DOHH2 (cell line): Measurements from ENCODE around the gene ALOX5.
A peak's percentile ranks its signal among the peaks of the same experiment; 100 is the strongest.

Source experiments
- H3F3A ChIP-seq: fragments of 200-600 bp; sonication (generic), shearing (Covaris generic); 2 replicates; pipeline ENCODE4 v1.6.0; 2016; ENCODE audit warnings: antibody characterized with exemption, mild to moderate bottlenecking; ENCODE audit not compliant: control insufficient read depth, insufficient read depth
- H3K27ac ChIP-seq: fragments of 200-600 bp; sonication (generic); 2 replicates; pipeline ENCODE4 v1.5.1; 2014; ENCODE audit warnings: low read depth, mild to moderate bottlenecking, low read length, moderate library complexity
- H3K27me3 ChIP-seq: fragments of 200-600 bp; sonication (generic); 2 replicates; pipeline ENCODE4 v1.6.1; 2014; ENCODE audit warnings: mild to moderate bottlenecking, low read length, mixed read lengths; ENCODE audit not compliant: control insufficient read depth
- H3K36me3 ChIP-seq: fragments of 200-600 bp; sonication (generic); 2 replicates; pipeline ENCODE4 v1.6.1; 2014; ENCODE audit warnings: mild to moderate bottlenecking, low read length, moderate library complexity, mixed read lengths; ENCODE audit not compliant: control insufficient read depth
- H3K4me1 ChIP-seq: fragments of 200-600 bp; sonication (generic); 2 replicates; pipeline ENCODE4 v1.6.1; 2014; ENCODE audit warnings: mild to moderate bottlenecking, low read length, mixed read lengths; ENCODE audit not compliant: control insufficient read depth
- H3K4me2 ChIP-seq: fragments of 200-600 bp; sonication (generic); 2 replicates; pipeline ENCODE4 v1.6.0; 2014; ENCODE audit warnings: mild to moderate bottlenecking, low read length, moderate library complexity
- H3K4me3 ChIP-seq: fragments of 200-600 bp; sonication (generic); 2 replicates; pipeline ENCODE4 v1.5.1; 2014; ENCODE audit warnings: mild to moderate bottlenecking, low read length, mixed read lengths
- H3K79me2 ChIP-seq: fragments of 200-600 bp; sonication (generic); 2 replicates; pipeline ENCODE4 v1.6.1; 2014; ENCODE audit warnings: mild to moderate bottlenecking, low read length, mixed read lengths; ENCODE audit not compliant: control insufficient read depth
- H3K9me2 ChIP-seq: fragments of 200-600 bp; sonication (generic); replicated peaks from 2 replicates; pipeline ENCODE4 v1.6.1; 2014; ENCODE audit warnings: mild to moderate bottlenecking, low read length, mixed read lengths; ENCODE audit not compliant: control insufficient read depth
- H3K9me3 ChIP-seq: fragments of 200-600 bp; sonication (generic); 2 replicates; pipeline ENCODE4 v1.6.1; 2014; ENCODE audit warnings: antibody characterized with exemption, low read length, mixed read lengths; ENCODE audit not compliant: control insufficient read depth, insufficient read depth
- H4K20me1 ChIP-seq: fragments of 200-600 bp; sonication (generic); 2 replicates; pipeline ENCODE4 v1.6.0; 2014; ENCODE audit warnings: low read depth, mild to moderate bottlenecking, antibody characterized with exemption, low read length, moderate library complexity; ENCODE audit not compliant: control insufficient read depth, insufficient read depth
- CTCF ChIP-seq: fragments of 200-600 bp; sonication (generic); IDR thresholded peaks from one replicate; pipeline ENCODE4 v1.5.1; 2014; ENCODE audit warnings: antibody characterized with exemption, mild to moderate bottlenecking, low read depth, low read length; ENCODE audit not compliant: poor library complexity, severe bottlenecking
- EZH2phosphoT487 ChIP-seq: fragments of 200-600 bp; sonication (generic); IDR thresholded peaks from 2 replicates; pipeline ENCODE4 v1.6.1; 2017; ENCODE audit warnings: borderline replicate concordance, mild to moderate bottlenecking, antibody characterized with exemption, low read length, moderate library complexity, mixed read lengths

Gene ALOX5

GRCh38 chr10:45442251-45442650 lies 68.2 kb downstream of the ALOX5 start:
- TF ChIP-seq EZH2phosphoT487 (no peak), CTCF (no peak)
- H3K4me3 ChIP-seq, result no peak overlapping the region
- no peaks in the 10 kb centered on the region for H3K9me2 ChIP-seq
- H3K79me2 ChIP-seq, result peaks cover 11% of the 10 kb centered on the region
- H3K4me1 ChIP-seq, result peaks cover 16% of the 10 kb centered on the region
- no peaks in the 10 kb centered on the region for H3K9me3 ChIP-seq
- H4K20me1 ChIP-seq, result 0 out of 2 replicates have a peak, but pooled peaks cover 3% of the 10 kb centered on the region
- H3K27ac ChIP-seq, result no peak overlapping the region
- H3K36me3 ChIP-seq, result peaks cover 78% of the 10 kb centered on the region
- H3K27me3 ChIP-seq, result no peaks in the 10 kb centered on the region
- H3K4me2 ChIP-seq, result no peak overlapping the region
- H3F3A ChIP-seq, result peaks cover 14% of the 10 kb centered on the region

- Histone ChIP-seq H3K4me2 (no peak overlapping the region), H3K4me3 (no peak overlapping the region), H3F3A (peaks cover 16% of the 10 kb centered on the region), H3K79me2 (peaks cover 10% of the 10 kb centered on the region), H3K27ac (no peak overlapping the region), H4K20me1 (0 out of 2 replicates have a peak, but pooled peaks cover 3% of the 10 kb centered on the region), H3K27me3 (no peaks in the 10 kb centered on the region), H3K9me3 (no peaks in the 10 kb centered on the region), H3K36me3 (peaks cover 74% of the 10 kb centered on the region), H3K4me1 (peaks cover 12% of the 10 kb centered on the region), H3K9me2 (no peaks in the 10 kb centered on the region)
- no peak for TF ChIP-seq EZH2phosphoT487
- TF ChIP-seq CTCF, result peak; percentile 47
Measured at GRCh38 chr10:45442662-45443061, 68.6 kb downstream of the ALOX5 start.

GRCh38 chr10:45443101-45444009 lies 69.3 kb downstream of the ALOX5 start:
- Histone ChIP-seq H3K4me2 (no peak overlapping the region), H3K36me3 (peaks cover 67% of the 10 kb centered on the region), H3K4me1 (peaks cover 5% of the 10 kb centered on the region; the same call in 1 of the 2 replicates), H3K27ac (no peak overlapping the region), H3K9me3 (no peaks in the 10 kb centered on the region), H3F3A (peaks cover 16% of the 10 kb centered on the region), H3K27me3 (no peaks in the 10 kb centered on the region), H3K9me2 (no peaks in the 10 kb centered on the region), H3K79me2 (peaks cover 3% of the 10 kb centered on the region), H3K4me3 (no peak overlapping the region), H4K20me1 (0 out of 2 replicates have a peak, but pooled peaks cover under 1% of the 10 kb centered on the region)
- TF ChIP-seq CTCF (no peak), EZH2phosphoT487 (no peak)
